Liver (tissue), 9 donors: ENCODE measurements around the gene CCM2. TPM values are rescaled to one million over a fixed set of nuclear protein-coding genes. Genes with fewer than 3 reads are reported as not detected.

Experiments
- DNase-seq: peaks from one replicate; pipeline ENCODE4 v3.0.0-alpha.2; 2017; ENCODE audit warnings: low spot score
- H3K27ac ChIP-seq, 2 donors: one replicate each; pipeline ENCODE4 v1.7.0; 2013; ENCODE audit warnings: inconsistent platforms in 2 of 2, low read length in 2 of 2, control low read depth in 1 of 2, low read depth in 1 of 2, mild to moderate bottlenecking in 1 of 2
- H3K27me3 ChIP-seq, 4 donors: one replicate each; pipeline versions ENCODE4 v1.6.1 to v1.7.0; 2013; ENCODE audit warnings: low read length in 3 of 4, inconsistent platforms in 1 of 4, mild to moderate bottlenecking in 1 of 4, moderate library complexity in 1 of 4; ENCODE audit not compliant: control insufficient read depth in 4 of 4, insufficient read depth in 4 of 4
- H3K36me3 ChIP-seq, 4 donors: one replicate each; pipeline versions ENCODE4 v1.6.1 to v1.7.0; 2013; ENCODE audit warnings: low read length in 3 of 4, mild to moderate bottlenecking in 3 of 4, low read depth in 1 of 4, moderate library complexity in 1 of 4; ENCODE audit not compliant: control insufficient read depth in 4 of 4, insufficient read depth in 3 of 4
- H3K4me1 ChIP-seq, 4 donors: one replicate each; pipeline versions ENCODE4 v1.6.1 to v1.7.0; 2013; ENCODE audit warnings: low read length in 3 of 4, mild to moderate bottlenecking in 3 of 4, moderate library complexity in 1 of 4; ENCODE audit not compliant: control insufficient read depth in 4 of 4, insufficient read depth in 4 of 4
- H3K4me3 ChIP-seq, 3 donors: one replicate each; pipeline versions ENCODE4 v1.6.1 to v1.7.0; 2013; ENCODE audit warnings: low read length in 3 of 3, control low read depth in 1 of 3, low read depth in 1 of 3, mild to moderate bottlenecking in 1 of 3
- H3K9ac ChIP-seq, 2 donors: one replicate each; pipeline ENCODE4 v1.7.0; 2013; ENCODE audit warnings: low read length in 2 of 2, mild to moderate bottlenecking in 2 of 2, moderate library complexity in 2 of 2, control low read depth in 1 of 2, low read depth in 1 of 2
- H3K9me3 ChIP-seq, 4 donors: one replicate each; pipeline versions ENCODE4 v1.6.1 to v1.7.0; 2013; ENCODE audit warnings: low read length in 3 of 4; ENCODE audit not compliant: control insufficient read depth in 4 of 4
- ATF3 ChIP-seq: IDR thresholded peaks from 2 replicates; pipeline ENCODE4 v1.6.1; 2016; ENCODE audit warnings: antibody characterized with exemption
- CTCF ChIP-seq: fragments of 150-350 bp; IDR thresholded peaks from 2 replicates; pipeline ENCODE4 v1.5.1; 2017; ENCODE audit warnings: improper control_type of control experiment, low read depth, low read length; ENCODE audit not compliant: missing input control
- EGR1 ChIP-seq, 2 donors: IDR thresholded peaks; 2 replicates each; pipeline ENCODE4 v1.6.1; 2016 to 2018; ENCODE audit warnings: antibody characterized with exemption in 2 of 2, low read depth in 2 of 2
- FOXA1 ChIP-seq: IDR thresholded peaks from 2 replicates; pipeline ENCODE4 v1.6.1; 2016; ENCODE audit warnings: antibody characterized with exemption
- FOXA2 ChIP-seq: IDR thresholded peaks from 2 replicates; pipeline ENCODE4 v1.6.1; 2016; ENCODE audit warnings: antibody characterized with exemption
- GABPA ChIP-seq, 2 donors: IDR thresholded peaks in 1 of 2; conservative IDR thresholded peaks in 1 of 2; 2 replicates each; pipeline ENCODE4 v1.6.1; 2016; ENCODE audit warnings: antibody characterized with exemption in 2 of 2, mild to moderate bottlenecking in 1 of 2, moderate library complexity in 1 of 2
- HNF4A ChIP-seq, 2 donors: conservative IDR thresholded peaks; 2 replicates each; pipeline ENCODE4 v1.6.1; 2016; ENCODE audit warnings: antibody characterized with exemption in 2 of 2, mild to moderate bottlenecking in 2 of 2
- HNF4G ChIP-seq: IDR thresholded peaks from 2 replicates; pipeline ENCODE4 v1.6.1; 2016; ENCODE audit warnings: antibody characterized with exemption
- JUND ChIP-seq, 2 donors: IDR thresholded peaks; 2 replicates each; pipeline ENCODE4 v1.6.1; 2016; ENCODE audit warnings: antibody characterized with exemption in 2 of 2
- MAX ChIP-seq: IDR thresholded peaks from 2 replicates; pipeline ENCODE4 v1.6.1; 2016; ENCODE audit warnings: antibody characterized with exemption
- NR2F2 ChIP-seq: IDR thresholded peaks from 2 replicates; pipeline ENCODE4 v1.6.1; 2016; ENCODE audit warnings: antibody characterized with exemption
- RAD21 ChIP-seq, 2 donors: IDR thresholded peaks; 2 replicates each; pipeline ENCODE4 v1.6.1; 2016; ENCODE audit warnings: antibody characterized with exemption in 2 of 2, mild to moderate bottlenecking in 2 of 2
- REST ChIP-seq: IDR thresholded peaks from 2 replicates; pipeline ENCODE4 v1.6.1; 2016; ENCODE audit warnings: antibody characterized with exemption, mild to moderate bottlenecking
- RXRA ChIP-seq, 2 donors: IDR thresholded peaks; 2 replicates each; pipeline ENCODE4 v1.6.1; 2017 to 2018; ENCODE audit warnings: antibody characterized with exemption in 2 of 2, mild to moderate bottlenecking in 1 of 2
- TAF1 ChIP-seq: conservative IDR thresholded peaks from 2 replicates; pipeline ENCODE4 v1.6.1; 2016; ENCODE audit warnings: antibody characterized with exemption, mild to moderate bottlenecking
- YY1 ChIP-seq: IDR thresholded peaks from 2 replicates; pipeline ENCODE4 v1.6.1; 2016; ENCODE audit warnings: antibody characterized with exemption, mild to moderate bottlenecking
- ZBTB33 ChIP-seq: IDR thresholded peaks from 2 replicates; pipeline ENCODE4 v1.6.1; 2016; ENCODE audit warnings: antibody characterized with exemption
- WGBS: extraction: QIAGEN DNeasy Blood & Tissue Kit; methylation state at CpG from one replicate; pipeline ENCODE4 v1.1.7; 2013; 5-methylcytosine and 5-hydroxymethylcytosine counted together
- polyA plus RNA-seq, 2 donors: library from polyadenylated mRNA; stranded (reverse) in 1 of 2; unstranded in 1 of 2; fragments of 200-250 nt in 1 of 2; fragments of >200 nt in 1 of 2; fragmentation: Nextera tagmentation in 1 of 2; extraction: Ambion mirVana in 1 of 2; gene quantifications; one replicate each; pipeline versions ENCODE4 v1.2.1 to v1.2.3, GENCODE V29; 2013 to 2015
- total RNA-seq, 2 donors: library from RNA; depleted of rRNA; stranded (reverse); fragments of >200 nt; gene quantifications; one replicate each; pipeline ENCODE4 v1.2.3, GENCODE V29; 2014
- donor health status: healthy.
- donor health status: healthy.
- donor health status: healthy.
- donor health status: healthy.
- donor health status: healthy.

The CCM2 gene
- total and polyA plus RNA-seq, 4 donors: 26.3 to 65.0 (median 47.5) TPM

- TF ChIP-seq RAD21 (IDR thresholded peaks at IDR 0.05): no peak
- no peak for TF ChIP-seq HNF4A (conservative IDR thresholded peaks at IDR 0.05)
- no peak for TF ChIP-seq NR2F2
- no peak for TF ChIP-seq MAX
- TF ChIP-seq GABPA (IDR thresholded peaks at IDR 0.05 in 1 of 2, conservative IDR thresholded peaks at IDR 0.05 in 1 of 2): no peak
- no peak for TF ChIP-seq FOXA1
- TF ChIP-seq JUND (IDR thresholded peaks at IDR 0.05): no peak
- no peak for TF ChIP-seq RXRA (IDR thresholded peaks at IDR 0.05)
- no peak for TF ChIP-seq ATF3
- no peak for TF ChIP-seq ZBTB33
- TF ChIP-seq REST: no peak
- no peak for TF ChIP-seq TAF1
- no peak for TF ChIP-seq YY1
- no peak for TF ChIP-seq CTCF
- TF ChIP-seq HNF4G: no peak
- no peak for TF ChIP-seq EGR1 (IDR thresholded peaks at IDR 0.05; ENCODE audit: low read depth in 2 of 2)
- no peak for TF ChIP-seq FOXA2
- Histone ChIP-seq H3K27me3 (no peaks in the 10 kb centered on the region), H3K9me3 (no peaks in the 10 kb centered on the region), H3K4me1 (no peaks in the 10 kb centered on the region), H3K36me3 (peaks cover 9 to 59% (median 41%) of the 10 kb centered on the region in 4 donors), H3K4me3 (no peak overlapping the region), H3K9ac (no peak overlapping the region), H3K27ac (no peak overlapping the region)
- no peak for DNase-seq
- 95% methylated on average over 35 of the region's 35 CpGs for WGBS
Observed at GRCh38 chr7:45075871-45076796, 76.1 kb downstream of the CCM2 start.
